PC-9 (cell line): ENCODE data around the gene KCNS1.

Experiments
- EZH2 ChIP-seq: fragments of 200-600 bp; sonication (generic); IDR thresholded peaks from 2 replicates; pipeline ENCODE4 v1.8.0; 2017; ENCODE audit warnings: antibody characterized with exemption, low read depth
- TF ChIP-seq, protein P1 (sequence below): fragments of 200-600 bp; sonication (generic); conservative IDR thresholded peaks from 2 replicates; pipeline ENCODE4 v1.6.1; 2017; ENCODE audit warnings: mixed run types, antibody characterized with exemption, mild to moderate bottlenecking, moderate library complexity

DNA sequence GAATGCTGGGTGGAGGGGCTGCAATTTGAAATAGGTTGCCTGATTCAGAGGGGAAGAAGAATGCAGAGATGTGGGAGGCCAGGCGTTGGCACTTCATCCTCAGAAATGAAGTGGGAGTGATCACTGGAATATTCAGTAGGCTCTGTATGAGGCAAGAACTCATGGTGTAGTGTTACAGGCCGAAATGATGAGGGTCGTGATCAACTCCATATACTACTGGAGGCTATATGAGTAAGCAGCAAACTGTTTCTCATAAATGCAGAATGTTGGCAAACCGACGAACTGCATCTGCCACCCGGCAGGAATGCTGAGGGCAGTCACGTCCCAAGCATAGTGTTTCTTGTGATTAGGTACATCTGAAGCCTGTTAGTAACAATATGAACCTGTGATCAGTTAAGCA is 12.7 kb downstream of the KCNS1 start:
- TF ChIP-seq, protein P1, sequence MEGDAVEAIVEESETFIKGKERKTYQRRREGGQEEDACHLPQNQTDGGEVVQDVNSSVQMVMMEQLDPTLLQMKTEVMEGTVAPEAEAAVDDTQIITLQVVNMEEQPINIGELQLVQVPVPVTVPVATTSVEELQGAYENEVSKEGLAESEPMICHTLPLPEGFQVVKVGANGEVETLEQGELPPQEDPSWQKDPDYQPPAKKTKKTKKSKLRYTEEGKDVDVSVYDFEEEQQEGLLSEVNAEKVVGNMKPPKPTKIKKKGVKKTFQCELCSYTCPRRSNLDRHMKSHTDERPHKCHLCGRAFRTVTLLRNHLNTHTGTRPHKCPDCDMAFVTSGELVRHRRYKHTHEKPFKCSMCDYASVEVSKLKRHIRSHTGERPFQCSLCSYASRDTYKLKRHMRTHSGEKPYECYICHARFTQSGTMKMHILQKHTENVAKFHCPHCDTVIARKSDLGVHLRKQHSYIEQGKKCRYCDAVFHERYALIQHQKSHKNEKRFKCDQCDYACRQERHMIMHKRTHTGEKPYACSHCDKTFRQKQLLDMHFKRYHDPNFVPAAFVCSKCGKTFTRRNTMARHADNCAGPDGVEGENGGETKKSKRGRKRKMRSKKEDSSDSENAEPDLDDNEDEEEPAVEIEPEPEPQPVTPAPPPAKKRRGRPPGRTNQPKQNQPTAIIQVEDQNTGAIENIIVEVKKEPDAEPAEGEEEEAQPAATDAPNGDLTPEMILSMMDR: no peak
- no peak for TF ChIP-seq EZH2
